ENCODE results near the gene RBMS3. TPM values are rescaled to one million over a fixed set of nuclear protein-coding genes. Genes with fewer than 3 reads are reported as not detected.

RBMS3 gene
- total RNA-seq, 1 donor from 2014 or later: 23.7 TPM

GRCh38 chr3:29708884-29709283, 428.0 kb downstream of the RBMS3 start:
- H3K36me3 ChIP-seq (ENCODE audit: control insufficient read depth, insufficient read depth, low read length): no peaks in the 10 kb centered on the region
- TF ChIP-seq, protein P1, sequence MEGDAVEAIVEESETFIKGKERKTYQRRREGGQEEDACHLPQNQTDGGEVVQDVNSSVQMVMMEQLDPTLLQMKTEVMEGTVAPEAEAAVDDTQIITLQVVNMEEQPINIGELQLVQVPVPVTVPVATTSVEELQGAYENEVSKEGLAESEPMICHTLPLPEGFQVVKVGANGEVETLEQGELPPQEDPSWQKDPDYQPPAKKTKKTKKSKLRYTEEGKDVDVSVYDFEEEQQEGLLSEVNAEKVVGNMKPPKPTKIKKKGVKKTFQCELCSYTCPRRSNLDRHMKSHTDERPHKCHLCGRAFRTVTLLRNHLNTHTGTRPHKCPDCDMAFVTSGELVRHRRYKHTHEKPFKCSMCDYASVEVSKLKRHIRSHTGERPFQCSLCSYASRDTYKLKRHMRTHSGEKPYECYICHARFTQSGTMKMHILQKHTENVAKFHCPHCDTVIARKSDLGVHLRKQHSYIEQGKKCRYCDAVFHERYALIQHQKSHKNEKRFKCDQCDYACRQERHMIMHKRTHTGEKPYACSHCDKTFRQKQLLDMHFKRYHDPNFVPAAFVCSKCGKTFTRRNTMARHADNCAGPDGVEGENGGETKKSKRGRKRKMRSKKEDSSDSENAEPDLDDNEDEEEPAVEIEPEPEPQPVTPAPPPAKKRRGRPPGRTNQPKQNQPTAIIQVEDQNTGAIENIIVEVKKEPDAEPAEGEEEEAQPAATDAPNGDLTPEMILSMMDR (IDR thresholded peaks at IDR 0.05; ENCODE audit: insufficient read depth, low read length, poor library complexity, severe bottlenecking): no peak
- H3K27me3 ChIP-seq (ENCODE audit: control insufficient read depth, insufficient read depth, low read length): no peaks in the 10 kb centered on the region
- H3K4me3 ChIP-seq (ENCODE audit: low read depth, low read length): no peak overlapping the region
- no peak for DNase-seq (ENCODE audit: low read depth)

- H3K36me3 ChIP-seq (ENCODE audit: control insufficient read depth, insufficient read depth, low read length): no peaks in the 10 kb centered on the region
- H3K27me3 ChIP-seq (ENCODE audit: control insufficient read depth, insufficient read depth, low read length): no peaks in the 10 kb centered on the region
- no peak overlapping the region for H3K4me3 ChIP-seq (ENCODE audit: low read depth, low read length)
- no peak for DNase-seq (ENCODE audit: low read depth)
- TF ChIP-seq, protein P1 (IDR thresholded peaks at IDR 0.05; ENCODE audit: insufficient read depth, low read length, poor library complexity, severe bottlenecking): no peak
Measured at GRCh38 chr3:29711255-29711771, 430.4 kb downstream of the RBMS3 start.

- Histone ChIP-seq H3K36me3 (ENCODE audit: control insufficient read depth, insufficient read depth, low read length) (no peaks in the 10 kb centered on the region), H3K4me3 (ENCODE audit: low read depth, low read length) (no peak overlapping the region), H3K27me3 (ENCODE audit: control insufficient read depth, insufficient read depth, low read length) (no peaks in the 10 kb centered on the region)
- TF ChIP-seq, protein P1 (IDR thresholded peaks at IDR 0.05; ENCODE audit: insufficient read depth, low read length, poor library complexity, severe bottlenecking): no peak
- no peak for DNase-seq (ENCODE audit: low read depth)
Measured at GRCh38 chr3:29716213-29716612, 435.3 kb downstream of the RBMS3 start.

DNA sequence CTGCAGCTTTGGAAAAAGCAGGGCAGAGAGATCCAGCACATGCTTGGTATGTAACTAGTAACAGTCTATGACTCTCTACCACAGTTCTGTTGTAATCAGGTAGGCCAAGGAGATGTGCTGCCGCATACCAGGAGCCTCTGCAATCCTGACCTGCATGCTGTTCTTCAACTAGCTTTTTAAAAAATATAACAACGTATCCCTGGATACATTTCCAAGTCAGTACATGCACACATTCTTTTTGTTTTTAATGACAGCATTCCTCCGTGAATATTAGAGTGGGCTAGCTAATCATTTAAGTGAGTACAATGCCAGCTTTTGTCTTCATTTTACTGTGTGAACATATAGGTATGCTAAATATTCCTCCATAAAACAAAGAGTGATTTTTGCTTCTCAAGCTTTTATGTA, 437.8 kb downstream of the RBMS3 start:
- no peaks in the 10 kb centered on the region for H3K36me3 ChIP-seq (ENCODE audit: control insufficient read depth, insufficient read depth, low read length)
- no peaks in the 10 kb centered on the region for H3K27me3 ChIP-seq (ENCODE audit: control insufficient read depth, insufficient read depth, low read length)
- no peak overlapping the region for H3K4me3 ChIP-seq (ENCODE audit: low read depth, low read length)
- TF ChIP-seq, protein P1 (IDR thresholded peaks at IDR 0.05; ENCODE audit: insufficient read depth, low read length, poor library complexity, severe bottlenecking): no peak
- no peak for DNase-seq (ENCODE audit: low read depth)

DNA sequence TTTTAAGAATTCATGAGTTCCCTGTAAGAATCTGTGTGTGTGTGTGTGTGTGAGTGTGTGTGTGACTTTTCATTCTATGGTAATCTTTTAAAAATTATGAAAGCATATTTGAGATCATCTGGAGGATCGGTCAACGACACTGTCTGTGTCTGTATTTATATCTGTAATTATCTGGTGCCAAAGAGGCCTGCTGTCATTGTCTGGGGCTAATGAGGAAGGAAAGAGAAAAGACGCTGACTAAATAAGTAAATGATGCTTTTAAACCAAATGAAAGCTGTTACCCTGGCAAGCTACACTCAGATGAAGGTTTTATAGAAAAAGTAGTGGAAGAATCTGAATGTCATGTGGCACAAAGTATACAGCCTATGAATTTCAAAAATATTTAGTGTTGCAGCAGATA, 439.8 kb downstream of the RBMS3 start:
- no peaks in the 10 kb centered on the region for H3K36me3 ChIP-seq (ENCODE audit: control insufficient read depth, insufficient read depth, low read length)
- no peak for DNase-seq (ENCODE audit: low read depth)
- H3K4me3 ChIP-seq (ENCODE audit: low read depth, low read length): no peak overlapping the region
- H3K27me3 ChIP-seq (ENCODE audit: control insufficient read depth, insufficient read depth, low read length): no peaks in the 10 kb centered on the region
- TF ChIP-seq, protein P1 (IDR thresholded peaks at IDR 0.05; ENCODE audit: insufficient read depth, low read length, poor library complexity, severe bottlenecking): no peak

DNA sequence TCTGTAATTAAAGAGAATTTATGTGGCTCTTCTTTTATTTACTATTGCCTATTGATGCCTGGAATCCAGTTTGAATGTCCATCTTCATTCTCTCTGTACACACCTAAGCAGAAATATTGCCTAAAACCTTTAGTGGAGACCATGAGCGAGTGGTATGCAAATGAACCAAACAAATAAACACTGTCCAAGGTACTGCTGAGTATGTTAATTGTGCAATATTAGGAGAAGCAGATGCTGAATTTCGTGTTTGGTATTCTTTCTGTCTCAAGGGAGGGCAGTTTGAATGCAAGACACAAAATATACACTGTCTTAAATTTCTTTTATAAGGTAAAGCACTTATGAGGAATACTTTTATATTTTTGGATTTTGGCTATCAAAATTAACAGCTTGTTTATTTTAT, 440.9 kb downstream of the RBMS3 start:
- TF ChIP-seq, protein P1 (IDR thresholded peaks at IDR 0.05; ENCODE audit: insufficient read depth, low read length, poor library complexity, severe bottlenecking): no peak
- Histone ChIP-seq H3K36me3 (ENCODE audit: control insufficient read depth, insufficient read depth, low read length) (no peaks in the 10 kb centered on the region), H3K4me3 (ENCODE audit: low read depth, low read length) (no peak overlapping the region), H3K27me3 (ENCODE audit: control insufficient read depth, insufficient read depth, low read length) (no peaks in the 10 kb centered on the region)
- no peak for DNase-seq (ENCODE audit: low read depth)
